ENCODE measurements around the gene SDK1.

The SDK1 gene

GRCh38 chr7:4288791-4289394 is 987.8 kb downstream of the SDK1 start:
- no peak for DNase-seq (ENCODE audit: extremely low read depth, low read depth)

GRCh38 chr7:4297165-4297917 is 996.3 kb downstream of the SDK1 start:
- no peak for TF ChIP-seq CTCF (IDR thresholded peaks at IDR 0.05; ENCODE audit: low read depth, low read length)

More at GRCh38 chr7:4288791-4289394, 987.8 kb downstream of the SDK1 start:
- no peak for TF ChIP-seq CTCF (IDR thresholded peaks at IDR 0.05; ENCODE audit: low read depth, low read length)

GRCh38 chr7:4297918-4298219 is 996.8 kb downstream of the SDK1 start:
- no peak for TF ChIP-seq CTCF (IDR thresholded peaks at IDR 0.05; ENCODE audit: low read depth, low read length)

More at GRCh38 chr7:4297165-4297917, 996.3 kb downstream of the SDK1 start:
- DNase-seq (ENCODE audit: extremely low read depth, low read depth) = no peak

GRCh38 chr7:4299431-4299830 is 998.4 kb downstream of the SDK1 start:
- no peak for DNase-seq (ENCODE audit: extremely low read depth, low read depth)

More at GRCh38 chr7:4297918-4298219, 996.8 kb downstream of the SDK1 start:
- DNase-seq (ENCODE audit: extremely low read depth, low read depth) = no peak

GRCh38 chr7:4302203-4302905 is 1001.3 kb downstream of the SDK1 start:
- DNase-seq (ENCODE audit: extremely low read depth, low read depth) = no peak
- TF ChIP-seq CTCF (IDR thresholded peaks at IDR 0.05; ENCODE audit: low read depth, low read length) = no peak

More at GRCh38 chr7:4299431-4299830, 998.4 kb downstream of the SDK1 start:
- no peak for TF ChIP-seq CTCF (IDR thresholded peaks at IDR 0.05; ENCODE audit: low read depth, low read length)

- no peak for TF ChIP-seq CTCF (IDR thresholded peaks at IDR 0.05; ENCODE audit: low read depth, low read length)
- no peak for DNase-seq (ENCODE audit: extremely low read depth, low read depth)
Measured at GRCh38 chr7:4307316-4308204, 1006.5 kb downstream of the SDK1 start.
